ENCODE data around the gene TNFRSF4. TPM values are rescaled to one million over a fixed set of nuclear protein-coding genes. Genes with fewer than 3 reads are reported as not detected.

TNFRSF4 gene
- total RNA-seq, 2 experiments from 2014 or later, result 110 to 111 TPM

DNA sequence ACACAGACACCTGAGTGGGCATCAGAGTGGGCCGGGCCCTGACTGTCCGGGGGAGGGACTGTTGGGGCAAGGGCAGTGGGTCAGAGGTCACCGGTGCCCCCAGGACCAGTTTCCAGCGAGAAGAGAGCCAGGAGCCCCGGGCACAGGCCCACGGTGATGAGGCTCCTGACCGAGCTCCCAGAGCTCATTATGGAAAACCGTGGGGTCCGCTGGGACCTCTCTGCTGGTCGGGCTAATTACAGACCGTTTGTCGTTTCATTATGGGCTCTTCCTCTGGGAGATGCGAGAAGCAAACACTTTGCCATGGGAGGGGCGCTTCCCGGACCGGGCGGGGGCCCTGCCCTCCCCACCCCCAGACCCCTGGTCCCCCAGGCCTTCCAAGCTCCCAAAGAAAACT lies 52.3 kb downstream of the TNFRSF4 start:
- Mint-ChIP-seq H3K27ac (no peak overlapping the region), H3K9me3 (no peaks in the 10 kb centered on the region), H3K4me3 (no peak overlapping the region), H3K4me1 (peaks cover 1% of the 10 kb centered on the region), H3K27me3 (no peaks in the 10 kb centered on the region), H3K36me3 (no peaks in the 10 kb centered on the region)
- DNase-seq, result no peak

Other genes starting within 250 kb of the TNFRSF4 start
- 1 to 10 TPM in 1 of 2 experiments, under 1 TPM in 1; 0.85 to 1.3 TPM for gene PLEKHN1, start 247.7 kb downstream of the TNFRSF4 start, total RNA-seq
- gene PERM1, start 232.1 kb downstream of the TNFRSF4 start, total RNA-seq, result not detected
- gene HES4, start 214.1 kb downstream of the TNFRSF4 start, total RNA-seq, result 1 to 10 TPM in 1 of 2 experiments, under 1 TPM in 1; 0.93 to 1.1 TPM
- gene ISG15, start 200.7 kb downstream of the TNFRSF4 start, total RNA-seq, result 10 to 100 TPM; 71.7 to 78.4 TPM
- 10 to 100 TPM; 30.4 to 30.5 TPM for gene AGRN, start 194.0 kb downstream of the TNFRSF4 start, total RNA-seq
- not detected for gene RNF223, start 139.8 kb downstream of the TNFRSF4 start, total RNA-seq
- 10 to 100 TPM; 18.9 to 19.0 TPM for gene C1orf159, start 98.1 kb downstream of the TNFRSF4 start, total RNA-seq
- not detected for gene TTLL10, start 40.3 kb downstream of the TNFRSF4 start, total RNA-seq
- 10 to 100 TPM; 52.5 to 53.3 TPM for gene TNFRSF18, start 7.6 kb downstream of the TNFRSF4 start, total RNA-seq
- 10 to 100 TPM; 85.9 to 95.9 TPM for gene SDF4, start 17.8 kb upstream of the TNFRSF4 start, total RNA-seq
- 10 to 100 TPM; 17.5 to 18.9 TPM for gene B3GALT6, start 18.1 kb upstream of the TNFRSF4 start, total RNA-seq
- 1 to 10 TPM; 2.4 to 3.8 TPM for gene C1QTNF12, start 32.6 kb upstream of the TNFRSF4 start, total RNA-seq
- gene UBE2J2, start 59.7 kb upstream of the TNFRSF4 start, total RNA-seq, result 10 to 100 TPM; 69.9 to 70.6 TPM
- 1 to 10 TPM; 4.9 to 6.9 TPM for gene SCNN1D, start 66.3 kb upstream of the TNFRSF4 start, total RNA-seq
- 10 to 100 TPM; 26.6 to 28.4 TPM for gene ACAP3, start 93.8 kb upstream of the TNFRSF4 start, total RNA-seq
- 10 to 100 TPM; 29.6 to 30.0 TPM for gene PUSL1, start 94.4 kb upstream of the TNFRSF4 start, total RNA-seq
- 100 to 1,000 TPM; 111 to 113 TPM for gene INTS11, start 110.5 kb upstream of the TNFRSF4 start, total RNA-seq
- gene CPTP, start 110.6 kb upstream of the TNFRSF4 start, total RNA-seq, result 10 to 100 TPM; 12.2 to 13.7 TPM
- under 1 TPM; 0.06 to 0.20 TPM for gene TAS1R3, start 117.1 kb upstream of the TNFRSF4 start, total RNA-seq
- 10 to 100 TPM; 26.8 to 29.0 TPM for gene DVL1, start 135.3 kb upstream of the TNFRSF4 start, total RNA-seq
- under 1 TPM; 0.50 to 0.97 TPM for gene MXRA8, start 144.4 kb upstream of the TNFRSF4 start, total RNA-seq
- gene AURKAIP1, start 161.1 kb upstream of the TNFRSF4 start, total RNA-seq, result 100 to 1,000 TPM; 143 to 144 TPM
- 10 to 100 TPM; 91.6 to 92.2 TPM for gene CCNL2, start 185.2 kb upstream of the TNFRSF4 start, total RNA-seq
- 100 to 1,000 TPM; 181 to 182 TPM for gene MRPL20, start 193.1 kb upstream of the TNFRSF4 start, total RNA-seq
- not detected for gene ANKRD65, start 207.1 kb upstream of the TNFRSF4 start, total RNA-seq
- under 1 TPM; 0.25 to 0.44 TPM for gene VWA1, start 221.5 kb upstream of the TNFRSF4 start, total RNA-seq
- 1 to 10 TPM; 1.3 to 1.5 TPM for gene ATAD3C, start 235.5 kb upstream of the TNFRSF4 start, total RNA-seq